Epithelial cell of esophagus (primary cell): ENCODE results near the gene TPM1.

Experiments
- DNase-seq: peaks from one replicate; pipeline ENCODE4 v3.0.0; 2010; ENCODE audit warnings: low read depth
- H3K4me3 ChIP-seq: 2 replicates; pipeline ENCODE4 v1.5.1; 2011; ENCODE audit warnings: mild to moderate bottlenecking, low read length, control low read depth
- CTCF ChIP-seq: IDR thresholded peaks from 2 replicates; pipeline ENCODE4 v1.5.1; 2011; ENCODE audit warnings: low read depth, mild to moderate bottlenecking, low read length, control low read depth, inconsistent platforms; ENCODE audit not compliant: insufficient read depth; ENCODE audit errors: missing control alignments

The TPM1 gene

DNA sequence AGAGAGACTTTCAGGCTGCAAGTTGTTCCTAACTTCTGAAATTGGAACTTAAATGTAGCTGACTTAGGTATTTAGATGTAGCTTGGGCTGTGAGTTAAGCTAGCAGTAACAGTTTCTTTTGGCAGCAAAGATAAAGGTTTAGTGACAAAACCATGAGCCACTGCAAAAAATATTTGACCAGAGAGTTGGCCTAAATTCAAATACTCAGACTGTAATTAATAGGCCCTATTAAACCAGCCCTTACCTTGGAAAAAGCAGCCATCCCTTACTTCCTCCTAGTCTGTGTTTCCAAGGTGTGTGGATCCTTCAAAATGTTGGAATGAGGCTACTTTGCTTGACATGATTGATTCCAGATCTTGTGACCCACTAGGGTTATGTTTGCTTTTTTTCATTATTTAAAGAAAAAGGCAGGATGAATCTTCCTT, 8.2 kb downstream of the TPM1 start:
- TF ChIP-seq CTCF: no peak
- DNase-seq: no peak
- no peak overlapping the region for H3K4me3 ChIP-seq

- no peak overlapping the region for H3K4me3 ChIP-seq
- no peak for DNase-seq
- TF ChIP-seq CTCF: no peak
Observed at GRCh38 chr15:63051156-63052066, 8.9 kb downstream of the TPM1 start.

- DNase-seq: no peak
- no peak overlapping the region for H3K4me3 ChIP-seq
- no peak for TF ChIP-seq CTCF
Observed at GRCh38 chr15:63052077-63052841, 9.7 kb downstream of the TPM1 start.

DNA sequence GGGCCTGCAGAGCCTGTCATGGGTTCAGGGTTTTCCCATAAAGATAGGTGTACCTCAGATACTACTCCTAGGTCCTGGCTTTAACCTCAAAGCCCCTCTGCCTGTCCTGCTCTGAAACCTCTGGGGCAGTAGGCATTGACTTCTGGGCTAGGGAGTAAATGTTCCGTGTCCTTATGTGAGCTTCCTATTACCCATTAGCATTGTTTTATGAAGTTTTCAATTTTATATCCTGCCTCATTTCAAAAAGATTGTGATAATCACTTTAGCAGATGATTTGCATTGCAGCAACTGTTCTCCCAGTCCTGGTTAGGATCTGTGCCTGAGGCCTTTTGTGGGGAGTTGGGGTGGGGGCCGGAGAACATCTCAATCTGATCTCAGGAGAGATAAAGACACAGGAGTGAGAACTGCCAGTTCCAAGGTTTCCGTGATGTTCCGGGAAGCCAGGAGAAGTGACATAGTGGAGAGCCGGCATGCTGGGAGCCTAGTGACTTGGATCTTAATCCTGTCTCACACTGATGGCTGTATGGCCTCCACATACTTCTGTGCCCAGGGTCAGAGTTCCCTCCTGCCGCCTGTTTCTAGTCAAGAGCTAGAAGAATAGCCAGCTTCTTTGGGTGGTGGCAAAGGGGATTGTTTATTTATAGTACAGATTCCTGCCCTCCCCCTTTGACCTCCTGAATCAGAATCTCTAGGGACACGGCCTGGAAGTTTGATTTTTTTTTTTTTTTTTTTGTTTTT, 10.6 kb downstream of the TPM1 start:
- no peak overlapping the region for H3K4me3 ChIP-seq
- no peak for DNase-seq
- TF ChIP-seq CTCF: no peak

- no peak for DNase-seq
- TF ChIP-seq CTCF: no peak
- no peak overlapping the region for H3K4me3 ChIP-seq
Observed at GRCh38 chr15:63054281-63054683, 11.7 kb downstream of the TPM1 start.

DNA sequence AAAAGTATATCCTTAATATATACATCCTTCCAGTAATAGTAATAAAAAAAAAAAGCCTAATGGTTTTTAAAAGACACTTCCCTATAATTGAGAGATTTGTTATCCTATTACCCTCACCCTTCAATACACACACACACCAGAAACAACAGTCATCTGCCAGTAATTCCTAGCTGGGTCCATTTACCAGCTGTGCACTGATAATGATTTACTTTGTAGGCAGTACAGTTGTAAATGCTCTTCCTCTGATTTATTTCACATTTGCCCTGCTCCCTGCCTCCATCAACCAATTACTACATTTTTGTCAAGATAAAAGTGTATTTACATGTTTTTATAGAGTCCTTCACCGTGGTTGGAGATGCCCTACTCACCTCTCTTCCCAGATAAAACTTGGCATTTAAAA, 12.4 kb downstream of the TPM1 start:
- DNase-seq: no peak
- H3K4me3 ChIP-seq: no peak overlapping the region
- TF ChIP-seq CTCF: no peak
